IMR-90 (cell line): ENCODE data around the gene FOXN3. TPM values are rescaled to one million over a fixed set of nuclear protein-coding genes. Genes with fewer than 3 reads are reported as not detected.

Source experiments
- ATAC-seq: fragments of 200-7000 bp; cut with Tn5 transposase; 2 replicates; pipeline ENCODE4 v1.9.1; 2020; ENCODE audit warnings: low read depth, mild to moderate bottlenecking, moderate library complexity
- BruUV-seq: library from RNA; stranded (reverse); fragments of 400-500 nt; replicated peaks from 2 replicates; lab custom pipeline; 2021; lab: Mats Ljungman, UMichigan
- CTCF ChIA-PET: fragments of 300-600 bp; formaldehyde crosslinking; extraction: SDS; loops from one replicate; lab custom pipeline; 2021; ENCODE audit warnings: antibody characterized with exemption; lab: Yijun Ruan, JAX
- POLR2A ChIA-PET: fragments of 300-600 bp; sonication (Branson Sonifier 250); formaldehyde crosslinking; loops from one replicate; lab custom pipeline; 2022; ENCODE audit warnings: antibody characterized with exemption; ENCODE audit not compliant: unreplicated experiment; lab: Charles Lee
- DNase-seq: peaks from one replicate; pipeline ENCODE4 v3.0.0; 2013
- H2AFZ ChIP-seq: replicated peaks from 2 replicates; pipeline ENCODE3; 2013; ENCODE audit warnings: low read length, mild to moderate bottlenecking; ENCODE audit not compliant: poor library complexity
- H2AK5ac ChIP-seq: 2 replicates; pipeline ENCODE4 v1.6.1; 2013; ENCODE audit warnings: low read depth, low read length, inconsistent platforms
- H2AK9ac ChIP-seq: replicated peaks from 2 replicates; pipeline ENCODE3; 2013; ENCODE audit warnings: mild to moderate bottlenecking, low read depth, low read length, moderate library complexity; ENCODE audit not compliant: poor library complexity
- H2BK120ac ChIP-seq: 2 replicates; pipeline ENCODE4 v1.6.1; 2013; ENCODE audit warnings: low read depth, low read length, inconsistent platforms
- H2BK15ac ChIP-seq: 3 replicates; pipeline ENCODE4 v1.6.1; 2013; ENCODE audit warnings: low read depth, low read length, inconsistent platforms
- H2BK20ac ChIP-seq: 2 replicates; pipeline ENCODE4 v1.6.1; 2013; ENCODE audit warnings: low read depth, mild to moderate bottlenecking, inconsistent platforms, low read length, moderate library complexity
- H2BK5ac ChIP-seq: 2 replicates; pipeline ENCODE4 v1.6.1; 2013; ENCODE audit warnings: mild to moderate bottlenecking, low read depth, low read length, inconsistent platforms; ENCODE audit not compliant: poor library complexity, severe bottlenecking
- H3K14ac ChIP-seq: replicated peaks from 2 replicates; pipeline ENCODE4 v1.6.1; 2013; ENCODE audit warnings: low read depth, low read length, inconsistent platforms
- H3K18ac ChIP-seq: 2 replicates; pipeline ENCODE4 v1.6.1; 2013; ENCODE audit warnings: low read depth, low read length, control low read depth
- H3K23ac ChIP-seq: 2 replicates; pipeline ENCODE4 v1.6.1; 2013; ENCODE audit warnings: low read depth, low read length, inconsistent platforms
- H3K27ac ChIP-seq: 2 replicates; pipeline ENCODE4 v1.5.1; 2013; ENCODE audit warnings: mild to moderate bottlenecking, control low read depth, low read length; ENCODE audit not compliant: insufficient read depth
- H3K27me3 ChIP-seq: 2 replicates; pipeline ENCODE4 v1.6.1; 2013; ENCODE audit warnings: low read length; ENCODE audit not compliant: control insufficient read depth, insufficient read depth
- H3K36me3 ChIP-seq: 2 replicates; pipeline ENCODE4 v1.6.1; 2013; ENCODE audit warnings: low read length, mixed read lengths; ENCODE audit not compliant: control insufficient read depth, insufficient read depth
- H3K4ac ChIP-seq: 2 replicates; pipeline ENCODE4 v1.6.1; 2013; ENCODE audit warnings: low read depth, low read length, inconsistent platforms
- H3K4me1 ChIP-seq: 2 replicates; pipeline ENCODE4 v1.6.1; 2013; ENCODE audit warnings: low read length, mixed read lengths; ENCODE audit not compliant: control insufficient read depth, insufficient read depth
- H3K4me2 ChIP-seq: 2 replicates; pipeline ENCODE4 v1.6.1; 2013; ENCODE audit warnings: low read depth, mild to moderate bottlenecking, control low read depth, low read length, moderate library complexity
- H3K4me3 ChIP-seq: 2 replicates; pipeline ENCODE4 v1.5.1; 2013; ENCODE audit warnings: low read depth, mild to moderate bottlenecking, control low read depth, low read length, moderate library complexity; ENCODE audit not compliant: insufficient read depth
- H3K56ac ChIP-seq: 2 replicates; pipeline ENCODE4 v1.6.1; 2013; ENCODE audit warnings: low read length, inconsistent platforms; ENCODE audit not compliant: insufficient read depth; ENCODE audit errors: extremely low read depth
- H3K79me1 ChIP-seq, 2 experiments: 2 replicates each; pipeline ENCODE4 v1.6.1; 2013; ENCODE audit warnings: low read length in 2 of 2, inconsistent platforms in 1 of 2, low read depth in 1 of 2
- H3K9ac ChIP-seq: 2 replicates; pipeline ENCODE4 v1.6.1; 2013; ENCODE audit warnings: low read depth, low read length, control low read depth
- H3K9me1 ChIP-seq: 2 replicates; pipeline ENCODE4 v1.6.1; 2013; ENCODE audit warnings: low read length, inconsistent platforms; ENCODE audit not compliant: insufficient read depth
- H3K9me3 ChIP-seq: 2 replicates; pipeline ENCODE4 v1.6.1; 2013; ENCODE audit warnings: low read length; ENCODE audit not compliant: control insufficient read depth, insufficient read depth
- H4K20me1 ChIP-seq: 2 replicates; pipeline ENCODE4 v1.6.1; 2013; ENCODE audit warnings: low read length, inconsistent platforms; ENCODE audit not compliant: insufficient read depth
- H4K5ac ChIP-seq: 2 replicates; pipeline ENCODE4 v1.6.1; 2013; ENCODE audit warnings: mild to moderate bottlenecking, low read depth, low read length, control low read depth
- H4K8ac ChIP-seq, 2 experiments: 2 replicates each; pipeline ENCODE4 v1.6.1; 2013; ENCODE audit warnings: low read depth in 2 of 2, low read length in 2 of 2, control low read depth in 1 of 2, inconsistent platforms in 1 of 2
- H4K91ac ChIP-seq: 2 replicates; pipeline ENCODE4 v1.6.1; 2013; ENCODE audit warnings: low read depth, low read length, inconsistent platforms; ENCODE audit not compliant: insufficient read depth
- BHLHE40 ChIP-seq: fragments of 150-350 bp; IDR thresholded peaks from 2 replicates; pipeline ENCODE4 v1.6.1; 2016; ENCODE audit warnings: mild to moderate bottlenecking, low read depth, low read length
- CEBPB ChIP-seq: IDR thresholded peaks from 2 replicates; pipeline ENCODE4 v1.6.1; 2012; ENCODE audit warnings: low read depth, low read length, improper control_type of control experiment
- CTCF ChIP-seq: conservative IDR thresholded peaks from 2 replicates; pipeline ENCODE4 v1.5.1; 2012; ENCODE audit warnings: mild to moderate bottlenecking, low read depth, low read length, improper control_type of control experiment
- MAZ ChIP-seq: IDR thresholded peaks from 2 replicates; pipeline ENCODE4 v1.6.1; 2012; ENCODE audit warnings: low read depth, mild to moderate bottlenecking, low read length, improper control_type of control experiment, moderate library complexity, borderline replicate concordance
- NFE2L2 ChIP-seq: fragments of 150-350 bp; IDR thresholded peaks from 2 replicates; pipeline ENCODE4 v1.6.1; 2016; ENCODE audit warnings: low read depth, mild to moderate bottlenecking, low read length
- POLR2A ChIP-seq: IDR thresholded peaks from 2 replicates; pipeline ENCODE4 v1.6.1; 2012; ENCODE audit warnings: mild to moderate bottlenecking, low read depth, low read length
- USF2 ChIP-seq: fragments of 150-350 bp; IDR thresholded peaks from 2 replicates; pipeline ENCODE4 v1.6.1; 2017; ENCODE audit warnings: mild to moderate bottlenecking, antibody characterized with exemption, low read length, low read depth
- WGBS, 2 experiments: methylation state at CpG; one replicate each; pipeline versions ENCODE4 v1.1.5 to v1.1.7; 2013; ENCODE audit warnings: missing lambda C conversion rate in 2 of 2; ENCODE audit not compliant: insufficient read length in 1 of 2; ENCODE audit errors: extremely low coverage in 2 of 2; 5-methylcytosine and 5-hydroxymethylcytosine counted together
- dilution Hi-C: fragments of 300-500 bp; cut with HindIII; formaldehyde crosslinking; loops from one replicate; pipeline ENCODE4 v1.14.3; 2018; ENCODE audit warnings: low sequenced_read_pairs; ENCODE audit not compliant: unreplicated experiment
- in situ Hi-C: fragments of 300-500 bp; cut with MboI; formaldehyde crosslinking; loops from 3 replicates; pipeline ENCODE4 v1.14.3; 2019; ENCODE audit warnings: low sequenced_read_pairs, inconsistent platforms, mixed read lengths
- intact Hi-C: fragments of 100-400 bp; cut with micrococcal nuclease; formaldehyde crosslinking; loops from 2 replicates; pipeline ENCODE4 v1.10.0; 2022
- polyA plus RNA-seq, 3 experiments: library from polyadenylated mRNA; depleted of rRNA; stranded (reverse); fragments of >200 nt; gene quantifications; 2 replicates each; pipeline ENCODE4 v1.2.3, GENCODE V29; 2012; ENCODE audit warnings: low replicate concordance in 1 of 3
- total RNA-seq: library from RNA; depleted of rRNA; stranded (reverse); fragments of >200 nt; gene quantifications from 2 replicates; pipeline ENCODE4 v1.2.3, GENCODE V29; 2012

The FOXN3 gene
- total and polyA plus RNA-seq, 2 of the 4 experiments (the other 2 are of a cell fraction) = 22.6 to 33.7 TPM

GRCh38 chr14:89371585-89372511, 45.2 kb downstream of the FOXN3 start:
- Histone ChIP-seq H3K27me3 (no peaks in the 10 kb centered on the region), H3K9me3 (no peaks in the 10 kb centered on the region), H4K8ac (peak overlapping the region; percentile 16 to 52; a peak in 1 of 4 replicates), H4K91ac (no peak overlapping the region), H3K14ac (peak overlapping the region; percentile 81), H2AK5ac (peak overlapping the region; percentile 64; the same call in 1 of the 2 replicates), H2AK9ac (peak overlapping the region; percentile 47), H3K56ac (no peak overlapping the region), H4K20me1 (peaks cover 39% of the 10 kb centered on the region), H2BK5ac (peak overlapping the region; percentile 25), H3K23ac (peak overlapping the region; percentile 72), H2BK20ac (peak overlapping the region; percentile 69), H3K18ac (peak overlapping the region; percentile 9; the same call in 1 of the 2 replicates), H2AFZ (peak overlapping the region; percentile 27), H3K79me1 (peaks cover 40 to 78% of the 10 kb centered on the region in 2 experiments), H2BK120ac (peak overlapping the region; percentile 42), H3K4ac (peak overlapping the region; percentile 60), H2BK15ac (peak overlapping the region; percentile 53; the same call in 1 of the 3 replicates), H3K4me3 (no peak overlapping the region), H3K27ac (no peak overlapping the region), H3K4me1 (peaks cover 25% of the 10 kb centered on the region), H3K9me1 (peaks cover 23% of the 10 kb centered on the region), H3K9ac (no peak overlapping the region), H3K36me3 (no peaks in the 10 kb centered on the region), H4K5ac (no peak overlapping the region), H3K4me2 (peak overlapping the region; percentile 14)
- ATAC-seq (peak; percentile 68), DNase-seq (peak; percentile 66)
- ChIA-PET POLR2A (no interaction called here), CTCF (no interaction called here)
- dilution Hi-C loops = no loop called here
- BruUV-seq = no TSS peak
- no CpG with 5 or more reads among the region's 10 CpGs for WGBS, 2 experiments
- no peak for TF ChIP-seq CEBPB
- TF ChIP-seq CTCF = no peak
- no peak for TF ChIP-seq BHLHE40
- TF ChIP-seq USF2 = no peak
- no peak for TF ChIP-seq NFE2L2
- no peak for TF ChIP-seq MAZ
- TF ChIP-seq POLR2A = no peak
- in situ Hi-C loops = no loop called here
- intact Hi-C loops = no loop called here
